ENCODE results near the gene PRLR. TPM values are rescaled to one million over a fixed set of nuclear protein-coding genes. Genes with fewer than 3 reads are reported as not detected.

PRLR gene
- total and polyA plus RNA-seq, 4 donors = 3.5 to 44.5 (median 14.3) TPM

- Histone ChIP-seq H3K9ac (ENCODE audit: low read depth in 1 of 2, low read length in 2 of 2) (no peak overlapping the region), H3K36me3 (ENCODE audit: control insufficient read depth in 4 of 4, insufficient read depth in 3 of 4, low read depth in 1 of 4, low read length in 3 of 4) (peaks cover 0 to 7% (median under 1%) of the 10 kb centered on the region in 4 donors), H3K9me3 (ENCODE audit: control insufficient read depth in 4 of 4, low read length in 3 of 4) (no peaks in the 10 kb centered on the region), H3K4me1 (ENCODE audit: control insufficient read depth in 4 of 4, insufficient read depth in 4 of 4, low read length in 3 of 4) (peaks cover 8 to 43% (median 26%) of the 10 kb centered on the region in 4 donors), H3K4me3 (ENCODE audit: low read depth in 1 of 3, low read length in 3 of 3) (no peak overlapping the region), H3K27me3 (ENCODE audit: control insufficient read depth in 4 of 4, insufficient read depth in 4 of 4, low read length in 3 of 4) (no peaks in the 10 kb centered on the region), H3K27ac (ENCODE audit: low read depth in 1 of 2, low read length in 2 of 2) (no peak overlapping the region)
- no peak for TF ChIP-seq NR2F2 (IDR thresholded peaks at IDR 0.05)
- DNase-seq (ENCODE audit: low spot score) = no peak
- 80% methylated on average over 4 of the region's 4 CpGs for WGBS
These were observed 185.6 kb downstream of the PRLR start for GRCh38 chr5:35044649-35045048.

- no peaks in the 10 kb centered on the region for H3K27me3 ChIP-seq (ENCODE audit: control insufficient read depth in 4 of 4, insufficient read depth in 4 of 4, low read length in 3 of 4)
- 81% methylated on average over 4 of the region's 4 CpGs for WGBS
These were observed 187.5 kb downstream of the PRLR start for GRCh38 chr5:35042781-35043180.

GRCh38 chr5:35041261-35041660 is 189.0 kb downstream of the PRLR start:
- Histone ChIP-seq H3K9ac (ENCODE audit: low read depth in 1 of 2, low read length in 2 of 2) (no peak overlapping the region), H3K27ac (ENCODE audit: low read depth in 1 of 2, low read length in 2 of 2) (no peak overlapping the region), H3K27me3 (ENCODE audit: control insufficient read depth in 4 of 4, insufficient read depth in 4 of 4, low read length in 3 of 4) (no peaks in the 10 kb centered on the region), H3K4me3 (ENCODE audit: low read depth in 1 of 3, low read length in 3 of 3) (no peak overlapping the region), H3K36me3 (ENCODE audit: control insufficient read depth in 4 of 4, insufficient read depth in 3 of 4, low read depth in 1 of 4, low read length in 3 of 4) (peaks cover 0 to 22% (median 12%) of the 10 kb centered on the region in 4 donors), H3K9me3 (ENCODE audit: control insufficient read depth in 4 of 4, low read length in 3 of 4) (no peaks in the 10 kb centered on the region), H3K4me1 (ENCODE audit: control insufficient read depth in 4 of 4, insufficient read depth in 4 of 4, low read length in 3 of 4) (peaks cover 2 to 21% (median 9%) of the 10 kb centered on the region in 4 donors)
- no peak for DNase-seq (ENCODE audit: low spot score)
- WGBS = 69% methylated on average over 3 of the region's 3 CpGs
- TF ChIP-seq MAX (IDR thresholded peaks at IDR 0.05) (no peak), NR2F2 (IDR thresholded peaks at IDR 0.05) (no peak), SP1 (IDR thresholded peaks at IDR 0.05) (no peak), REST (IDR thresholded peaks at IDR 0.05) (no peak), YY1 (IDR thresholded peaks at IDR 0.05) (no peak), JUND (IDR thresholded peaks at IDR 0.05) (no peak), FOXA1 (IDR thresholded peaks at IDR 0.05) (no peak), RXRA (IDR thresholded peaks at IDR 0.05) (no peak), EGR1 (IDR thresholded peaks at IDR 0.05; ENCODE audit: low read depth in 2 of 2) (no peak), ATF3 (IDR thresholded peaks at IDR 0.05) (no peak), TAF1 (conservative IDR thresholded peaks at IDR 0.05) (no peak), FOXA2 (IDR thresholded peaks at IDR 0.05) (no peak), GABPA (IDR thresholded peaks at IDR 0.05 in 1 of 2, conservative IDR thresholded peaks at IDR 0.05 in 1 of 2) (no peak), ZBTB33 (IDR thresholded peaks at IDR 0.05) (no peak), RAD21 (IDR thresholded peaks at IDR 0.05) (no peak)

More at GRCh38 chr5:35042781-35043180, 187.5 kb downstream of the PRLR start:
- TF ChIP-seq REST (IDR thresholded peaks at IDR 0.05) = no peak
- no peak overlapping the region for H3K9ac ChIP-seq (ENCODE audit: low read depth in 1 of 2, low read length in 2 of 2)
- DNase-seq (ENCODE audit: low spot score) = no peak
- no peak overlapping the region for H3K4me3 ChIP-seq (ENCODE audit: low read depth in 1 of 3, low read length in 3 of 3)
- H3K27ac ChIP-seq (ENCODE audit: low read depth in 1 of 2, low read length in 2 of 2) = no peak overlapping the region
- H3K9me3 ChIP-seq (ENCODE audit: control insufficient read depth in 4 of 4, low read length in 3 of 4) = no peaks in the 10 kb centered on the region
- H3K36me3 ChIP-seq (ENCODE audit: control insufficient read depth in 4 of 4, insufficient read depth in 3 of 4, low read depth in 1 of 4, low read length in 3 of 4) = peaks cover 0 to 14% (median 8%) of the 10 kb centered on the region in 4 donors
- H3K4me1 ChIP-seq (ENCODE audit: control insufficient read depth in 4 of 4, insufficient read depth in 4 of 4, low read length in 3 of 4) = peaks cover 2 to 26% (median 12%) of the 10 kb centered on the region in 4 donors

Data from liver (tissue), 9 donors.